ENCODE measurements around the gene TMEM43.

DNA sequence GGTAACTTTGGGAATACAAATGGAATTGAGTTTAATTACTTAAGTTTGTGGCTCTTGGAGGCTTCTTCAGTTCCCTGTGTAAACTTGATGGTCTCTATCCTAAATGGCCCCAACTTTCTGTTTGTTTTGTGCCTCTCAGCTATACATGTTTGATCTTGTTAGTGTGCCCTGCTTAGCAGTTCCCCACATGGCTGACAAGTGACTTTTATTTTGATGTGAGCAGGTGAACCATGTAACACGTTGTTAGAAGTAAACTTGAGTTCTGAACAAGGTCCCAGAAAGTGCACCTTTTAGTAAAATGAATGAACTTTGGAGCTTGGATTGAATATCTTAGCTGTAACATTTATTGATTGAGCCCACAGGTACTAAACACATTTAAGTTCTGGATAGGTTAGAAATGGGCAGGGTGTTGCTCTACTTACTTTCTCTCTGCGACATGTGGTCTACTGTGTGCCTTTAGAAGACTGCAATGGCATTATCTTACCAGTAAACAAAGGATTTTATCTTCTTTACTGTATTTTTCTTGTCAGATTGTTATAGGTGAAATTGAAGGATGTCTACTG is 58.2 kb downstream of the TMEM43 start:
- TF ChIP-seq, protein P1, sequence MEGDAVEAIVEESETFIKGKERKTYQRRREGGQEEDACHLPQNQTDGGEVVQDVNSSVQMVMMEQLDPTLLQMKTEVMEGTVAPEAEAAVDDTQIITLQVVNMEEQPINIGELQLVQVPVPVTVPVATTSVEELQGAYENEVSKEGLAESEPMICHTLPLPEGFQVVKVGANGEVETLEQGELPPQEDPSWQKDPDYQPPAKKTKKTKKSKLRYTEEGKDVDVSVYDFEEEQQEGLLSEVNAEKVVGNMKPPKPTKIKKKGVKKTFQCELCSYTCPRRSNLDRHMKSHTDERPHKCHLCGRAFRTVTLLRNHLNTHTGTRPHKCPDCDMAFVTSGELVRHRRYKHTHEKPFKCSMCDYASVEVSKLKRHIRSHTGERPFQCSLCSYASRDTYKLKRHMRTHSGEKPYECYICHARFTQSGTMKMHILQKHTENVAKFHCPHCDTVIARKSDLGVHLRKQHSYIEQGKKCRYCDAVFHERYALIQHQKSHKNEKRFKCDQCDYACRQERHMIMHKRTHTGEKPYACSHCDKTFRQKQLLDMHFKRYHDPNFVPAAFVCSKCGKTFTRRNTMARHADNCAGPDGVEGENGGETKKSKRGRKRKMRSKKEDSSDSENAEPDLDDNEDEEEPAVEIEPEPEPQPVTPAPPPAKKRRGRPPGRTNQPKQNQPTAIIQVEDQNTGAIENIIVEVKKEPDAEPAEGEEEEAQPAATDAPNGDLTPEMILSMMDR (IDR thresholded peaks at IDR 0.05; ENCODE audit: insufficient read depth, low read length): no peak
- TF ChIP-seq POLR2AphosphoS5 (IDR thresholded peaks at IDR 0.05; ENCODE audit: low read depth): no peak
- TF ChIP-seq SPI1 (IDR thresholded peaks at IDR 0.05; ENCODE audit: borderline replicate concordance, low read depth): no peak
- TF ChIP-seq, protein P2, sequence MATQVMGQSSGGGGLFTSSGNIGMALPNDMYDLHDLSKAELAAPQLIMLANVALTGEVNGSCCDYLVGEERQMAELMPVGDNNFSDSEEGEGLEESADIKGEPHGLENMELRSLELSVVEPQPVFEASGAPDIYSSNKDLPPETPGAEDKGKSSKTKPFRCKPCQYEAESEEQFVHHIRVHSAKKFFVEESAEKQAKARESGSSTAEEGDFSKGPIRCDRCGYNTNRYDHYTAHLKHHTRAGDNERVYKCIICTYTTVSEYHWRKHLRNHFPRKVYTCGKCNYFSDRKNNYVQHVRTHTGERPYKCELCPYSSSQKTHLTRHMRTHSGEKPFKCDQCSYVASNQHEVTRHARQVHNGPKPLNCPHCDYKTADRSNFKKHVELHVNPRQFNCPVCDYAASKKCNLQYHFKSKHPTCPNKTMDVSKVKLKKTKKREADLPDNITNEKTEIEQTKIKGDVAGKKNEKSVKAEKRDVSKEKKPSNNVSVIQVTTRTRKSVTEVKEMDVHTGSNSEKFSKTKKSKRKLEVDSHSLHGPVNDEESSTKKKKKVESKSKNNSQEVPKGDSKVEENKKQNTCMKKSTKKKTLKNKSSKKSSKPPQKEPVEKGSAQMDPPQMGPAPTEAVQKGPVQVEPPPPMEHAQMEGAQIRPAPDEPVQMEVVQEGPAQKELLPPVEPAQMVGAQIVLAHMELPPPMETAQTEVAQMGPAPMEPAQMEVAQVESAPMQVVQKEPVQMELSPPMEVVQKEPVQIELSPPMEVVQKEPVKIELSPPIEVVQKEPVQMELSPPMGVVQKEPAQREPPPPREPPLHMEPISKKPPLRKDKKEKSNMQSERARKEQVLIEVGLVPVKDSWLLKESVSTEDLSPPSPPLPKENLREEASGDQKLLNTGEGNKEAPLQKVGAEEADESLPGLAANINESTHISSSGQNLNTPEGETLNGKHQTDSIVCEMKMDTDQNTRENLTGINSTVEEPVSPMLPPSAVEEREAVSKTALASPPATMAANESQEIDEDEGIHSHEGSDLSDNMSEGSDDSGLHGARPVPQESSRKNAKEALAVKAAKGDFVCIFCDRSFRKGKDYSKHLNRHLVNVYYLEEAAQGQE (IDR thresholded peaks at IDR 0.05; ENCODE audit: insufficient replicate concordance, low read depth): no peak
- no peak for TF ChIP-seq GABPA (IDR thresholded peaks at IDR 0.05; ENCODE audit: low read depth)

All from HL-60 (cell line).